ENCODE data around the gene TMEM43.

Gene TMEM43

GRCh38 chr3:14139771-14140170, 14.9 kb downstream of the TMEM43 start:
- Mint-ChIP-seq H3K36me3 (ENCODE audit: low read depth) (peaks cover 49% of the 10 kb centered on the region), H3K27ac (no peak overlapping the region), H3K4me3 (no peak overlapping the region), H3K9me3 (no peaks in the 10 kb centered on the region), H3K4me1 (ENCODE audit: low read depth) (peaks cover 43% of the 10 kb centered on the region), H3K27me3 (no peaks in the 10 kb centered on the region)

GRCh38 chr3:14140668-14141067, 15.8 kb downstream of the TMEM43 start:
- Mint-ChIP-seq H3K27me3 (no peaks in the 10 kb centered on the region), H3K4me1 (ENCODE audit: low read depth) (peaks cover 50% of the 10 kb centered on the region), H3K36me3 (ENCODE audit: low read depth) (peaks cover 49% of the 10 kb centered on the region), H3K4me3 (no peak overlapping the region), H3K27ac (no peak overlapping the region), H3K9me3 (no peaks in the 10 kb centered on the region)

GRCh38 chr3:14141144-14141543, 16.3 kb downstream of the TMEM43 start:
- Mint-ChIP-seq H3K4me1 (ENCODE audit: low read depth) (peaks cover 50% of the 10 kb centered on the region), H3K36me3 (ENCODE audit: low read depth) (peaks cover 44% of the 10 kb centered on the region), H3K9me3 (no peaks in the 10 kb centered on the region), H3K27ac (no peak overlapping the region), H3K27me3 (no peaks in the 10 kb centered on the region), H3K4me3 (no peak overlapping the region)

GRCh38 chr3:14141602-14142341, 16.9 kb downstream of the TMEM43 start:
- peak overlapping the region; percentile 75 for H3K27ac Mint-ChIP-seq
- no peak overlapping the region for H3K4me3 Mint-ChIP-seq
- no peaks in the 10 kb centered on the region for H3K9me3 Mint-ChIP-seq
- H3K4me1 Mint-ChIP-seq (ENCODE audit: low read depth) = peaks cover 50% of the 10 kb centered on the region
- peaks cover 48% of the 10 kb centered on the region for H3K36me3 Mint-ChIP-seq (ENCODE audit: low read depth)
- no peaks in the 10 kb centered on the region for H3K27me3 Mint-ChIP-seq

- Mint-ChIP-seq H3K4me3 (no peak overlapping the region), H3K36me3 (ENCODE audit: low read depth) (peaks cover 47% of the 10 kb centered on the region), H3K9me3 (no peaks in the 10 kb centered on the region), H3K4me1 (ENCODE audit: low read depth) (peaks cover 50% of the 10 kb centered on the region), H3K27ac (peak overlapping the region; percentile 75), H3K27me3 (no peaks in the 10 kb centered on the region)
Observed at GRCh38 chr3:14142567-14143270, 17.9 kb downstream of the TMEM43 start.

GRCh38 chr3:14143271-14144225, 18.7 kb downstream of the TMEM43 start:
- Mint-ChIP-seq H3K27ac (peak overlapping the region; percentile 86), H3K4me3 (peak overlapping the region; percentile 26), H3K36me3 (ENCODE audit: low read depth) (peaks cover 43% of the 10 kb centered on the region), H3K27me3 (no peaks in the 10 kb centered on the region), H3K9me3 (no peaks in the 10 kb centered on the region), H3K4me1 (ENCODE audit: low read depth) (peaks cover 50% of the 10 kb centered on the region)

- peak overlapping the region; percentile 91 for H3K27ac Mint-ChIP-seq
- H3K27me3 Mint-ChIP-seq = no peaks in the 10 kb centered on the region
- H3K9me3 Mint-ChIP-seq = no peaks in the 10 kb centered on the region
- peak overlapping the region; percentile 60 for H3K4me3 Mint-ChIP-seq
- H3K4me1 Mint-ChIP-seq (ENCODE audit: low read depth) = peaks cover 50% of the 10 kb centered on the region
- H3K36me3 Mint-ChIP-seq (ENCODE audit: low read depth) = peaks cover 40% of the 10 kb centered on the region
Observed at GRCh38 chr3:14144423-14145075, 19.7 kb downstream of the TMEM43 start.

GRCh38 chr3:14145236-14145635, 20.4 kb downstream of the TMEM43 start:
- H3K9me3 Mint-ChIP-seq = no peaks in the 10 kb centered on the region
- no peaks in the 10 kb centered on the region for H3K27me3 Mint-ChIP-seq
- peaks cover 37% of the 10 kb centered on the region for H3K36me3 Mint-ChIP-seq (ENCODE audit: low read depth)
- H3K4me3 Mint-ChIP-seq = no peak overlapping the region
- peak overlapping the region; percentile 85 for H3K27ac Mint-ChIP-seq
- peaks cover 50% of the 10 kb centered on the region for H3K4me1 Mint-ChIP-seq (ENCODE audit: low read depth)

GRCh38 chr3:14145670-14146380, 21.0 kb downstream of the TMEM43 start:
- H3K9me3 Mint-ChIP-seq = no peaks in the 10 kb centered on the region
- no peak overlapping the region for H3K27ac Mint-ChIP-seq
- no peak overlapping the region for H3K4me3 Mint-ChIP-seq
- peaks cover 32% of the 10 kb centered on the region for H3K36me3 Mint-ChIP-seq (ENCODE audit: low read depth)
- no peaks in the 10 kb centered on the region for H3K27me3 Mint-ChIP-seq
- peaks cover 45% of the 10 kb centered on the region for H3K4me1 Mint-ChIP-seq (ENCODE audit: low read depth)

GRCh38 chr3:14146381-14147065, 21.7 kb downstream of the TMEM43 start:
- peaks cover 34% of the 10 kb centered on the region for H3K36me3 Mint-ChIP-seq (ENCODE audit: low read depth)
- peaks cover 39% of the 10 kb centered on the region for H3K4me1 Mint-ChIP-seq (ENCODE audit: low read depth)
- H3K27me3 Mint-ChIP-seq = no peaks in the 10 kb centered on the region
- no peak overlapping the region for H3K27ac Mint-ChIP-seq
- no peaks in the 10 kb centered on the region for H3K9me3 Mint-ChIP-seq
- no peak overlapping the region for H3K4me3 Mint-ChIP-seq

GRCh38 chr3:14147066-14147435, 22.2 kb downstream of the TMEM43 start:
- H3K36me3 Mint-ChIP-seq (ENCODE audit: low read depth) = peaks cover 28% of the 10 kb centered on the region
- H3K27me3 Mint-ChIP-seq = no peaks in the 10 kb centered on the region
- H3K27ac Mint-ChIP-seq = peak overlapping the region; percentile 43
- H3K9me3 Mint-ChIP-seq = no peaks in the 10 kb centered on the region
- H3K4me1 Mint-ChIP-seq (ENCODE audit: low read depth) = peaks cover 33% of the 10 kb centered on the region
- no peak overlapping the region for H3K4me3 Mint-ChIP-seq

GRCh38 chr3:14147617-14148016, 22.8 kb downstream of the TMEM43 start:
- H3K27me3 Mint-ChIP-seq = no peaks in the 10 kb centered on the region
- H3K27ac Mint-ChIP-seq = no peak overlapping the region
- no peak overlapping the region for H3K4me3 Mint-ChIP-seq
- peaks cover 28% of the 10 kb centered on the region for H3K36me3 Mint-ChIP-seq (ENCODE audit: low read depth)
- no peaks in the 10 kb centered on the region for H3K9me3 Mint-ChIP-seq
- H3K4me1 Mint-ChIP-seq (ENCODE audit: low read depth) = peaks cover 28% of the 10 kb centered on the region

- no peak overlapping the region for H3K27ac Mint-ChIP-seq
- H3K4me1 Mint-ChIP-seq (ENCODE audit: low read depth) = peaks cover 21% of the 10 kb centered on the region
- H3K4me3 Mint-ChIP-seq = no peak overlapping the region
- no peaks in the 10 kb centered on the region for H3K27me3 Mint-ChIP-seq
- peaks cover 27% of the 10 kb centered on the region for H3K36me3 Mint-ChIP-seq (ENCODE audit: low read depth)
- H3K9me3 Mint-ChIP-seq = no peaks in the 10 kb centered on the region
Observed at GRCh38 chr3:14148041-14148985, 23.5 kb downstream of the TMEM43 start.
